ENCODE data around the gene RABEPK.
"Not testable (repeated sequence)": the region's sequence is repeated elsewhere in the genome, so short reads cannot be mapped to it uniquely, and the experiment has no call there.

Gene RABEPK, protein sequence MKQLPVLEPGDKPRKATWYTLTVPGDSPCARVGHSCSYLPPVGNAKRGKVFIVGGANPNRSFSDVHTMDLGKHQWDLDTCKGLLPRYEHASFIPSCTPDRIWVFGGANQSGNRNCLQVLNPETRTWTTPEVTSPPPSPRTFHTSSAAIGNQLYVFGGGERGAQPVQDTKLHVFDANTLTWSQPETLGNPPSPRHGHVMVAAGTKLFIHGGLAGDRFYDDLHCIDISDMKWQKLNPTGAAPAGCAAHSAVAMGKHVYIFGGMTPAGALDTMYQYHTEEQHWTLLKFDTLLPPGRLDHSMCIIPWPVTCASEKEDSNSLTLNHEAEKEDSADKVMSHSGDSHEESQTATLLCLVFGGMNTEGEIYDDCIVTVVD

GRCh38 chr9:125200216-125201047, at the start of gene RABEPK:
TSS of gene RABEPK (plus strand) at chr9:125200542. CDS start at chr9:125203014, 2,472 bp downstream.
- DNase-seq = peak; percentile 97

- DNase-seq = no peak
Observed at GRCh38 chr9:125151730-125152129, 48.6 kb upstream of the RABEPK start.

GRCh38 chr9:125153712-125154367, 46.5 kb upstream of the RABEPK start:
- DNase-seq = no peak

DNA sequence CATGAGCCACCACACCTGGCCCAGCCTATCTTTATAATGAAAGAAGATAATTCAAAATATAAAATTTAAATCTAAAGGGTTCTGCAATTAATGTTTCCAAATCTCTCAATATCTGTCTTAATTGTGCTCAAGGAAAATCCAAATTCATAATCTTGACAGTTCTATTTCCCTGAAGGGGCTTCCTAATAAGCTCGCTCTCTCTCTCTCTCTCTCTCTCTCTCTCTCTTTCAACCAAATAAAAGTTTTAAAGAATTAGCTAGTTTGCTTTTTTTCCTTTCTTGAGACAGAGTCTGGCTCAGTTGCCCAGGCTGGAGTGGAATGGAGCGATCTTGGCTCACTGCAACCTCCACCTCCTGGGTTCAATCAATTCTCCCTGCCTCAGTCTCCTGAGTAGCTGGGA, 43.8 kb upstream of the RABEPK start:
- DNase-seq = no peak

DNA sequence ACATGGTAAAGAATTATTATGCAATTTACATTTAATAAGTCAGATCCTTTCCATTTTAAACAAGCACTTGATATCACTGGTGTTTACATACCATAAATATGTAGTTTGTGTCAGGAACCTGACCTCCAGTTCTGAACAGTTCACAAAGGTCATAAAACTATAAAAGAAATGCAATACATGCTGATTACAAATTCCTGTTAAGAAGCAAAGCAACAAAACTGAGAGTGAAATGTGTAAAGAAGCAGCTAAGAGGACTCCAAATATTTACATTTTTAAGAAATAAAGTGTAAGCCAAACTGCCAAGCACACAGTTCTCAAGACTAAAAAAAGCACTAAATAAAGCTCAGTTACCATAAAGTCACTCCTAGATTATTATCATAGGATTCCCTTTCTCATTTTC, 39.6 kb upstream of the RABEPK start:
- no peak for DNase-seq

- DNase-seq = peak; percentile 33
Observed at GRCh38 chr9:125161284-125161918, 38.9 kb upstream of the RABEPK start.

DNA sequence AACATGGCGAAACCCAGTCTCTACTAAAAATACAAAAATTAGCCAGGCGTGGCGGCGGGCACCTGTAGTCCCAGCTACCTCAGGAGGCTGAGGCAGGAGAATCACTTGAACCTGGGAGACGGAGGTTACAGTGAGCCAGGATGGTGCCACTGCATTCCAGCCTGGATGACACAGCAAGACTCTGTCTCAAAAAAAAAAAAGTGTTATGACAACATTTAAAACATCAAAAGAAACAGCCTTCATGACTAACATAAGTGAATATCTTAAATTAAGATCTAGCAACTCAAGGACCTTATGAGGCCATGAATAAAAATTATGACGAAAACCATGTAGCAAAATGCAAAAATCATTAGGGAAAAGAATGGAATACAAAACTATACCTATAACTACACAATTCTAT, 37.5 kb upstream of the RABEPK start:
- DNase-seq = not testable (repeated sequence)

DNA sequence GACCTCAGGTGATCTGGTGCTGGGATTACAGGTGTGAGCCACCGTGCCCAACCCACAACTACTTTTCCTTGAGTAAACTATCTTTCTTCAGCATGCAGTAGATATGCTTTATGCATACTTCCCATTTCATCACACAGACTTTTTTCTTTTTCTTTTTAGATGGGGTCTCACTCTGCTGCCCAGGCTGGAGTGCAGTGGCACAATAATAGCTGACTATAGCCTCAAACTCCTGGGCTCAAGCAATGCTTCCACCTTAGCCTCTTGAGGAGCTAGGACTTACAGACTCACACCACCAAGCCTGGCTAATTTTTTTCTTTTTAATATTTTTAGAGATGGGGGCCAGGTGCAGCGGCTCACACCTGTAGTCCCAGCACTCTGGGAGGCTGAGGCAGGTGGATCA, 33.6 kb upstream of the RABEPK start:
- no peak for DNase-seq

- no peak for DNase-seq
Observed at GRCh38 chr9:125169895-125170294, 30.4 kb upstream of the RABEPK start.

DNA sequence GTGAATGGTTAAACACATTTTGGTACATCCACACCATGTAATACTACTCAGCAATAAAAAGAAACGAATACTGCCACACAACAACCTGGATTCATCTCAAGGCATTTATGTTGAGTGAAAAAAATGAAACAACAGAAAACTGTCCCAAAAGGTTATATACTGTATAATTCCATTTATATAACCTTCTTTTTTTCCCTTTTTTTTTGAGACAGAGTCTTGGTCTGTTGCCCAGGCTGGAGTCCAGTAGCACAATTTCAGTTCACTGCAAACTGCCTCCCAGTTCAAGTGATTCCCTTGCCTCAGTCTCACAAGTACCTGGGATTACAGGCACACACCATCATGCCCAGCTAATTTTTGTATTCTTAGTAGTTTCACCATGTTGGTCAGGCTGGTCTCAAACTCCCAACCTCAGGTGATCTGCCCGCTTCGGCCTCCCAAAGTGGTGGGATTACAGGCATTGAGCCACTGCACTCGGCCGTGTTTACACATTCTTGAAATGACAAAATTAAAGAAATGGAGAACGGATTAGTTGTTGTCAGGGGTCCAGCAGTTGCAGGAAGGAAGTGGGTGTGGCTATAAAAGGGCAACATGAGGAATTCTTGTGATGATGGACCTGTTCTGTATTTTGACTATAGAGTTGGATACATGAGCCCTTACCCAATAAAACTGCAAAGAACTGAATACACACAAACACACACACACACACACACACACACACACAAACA, 28.1 kb upstream of the RABEPK start:
- DNase-seq = peak; percentile 45

DNA sequence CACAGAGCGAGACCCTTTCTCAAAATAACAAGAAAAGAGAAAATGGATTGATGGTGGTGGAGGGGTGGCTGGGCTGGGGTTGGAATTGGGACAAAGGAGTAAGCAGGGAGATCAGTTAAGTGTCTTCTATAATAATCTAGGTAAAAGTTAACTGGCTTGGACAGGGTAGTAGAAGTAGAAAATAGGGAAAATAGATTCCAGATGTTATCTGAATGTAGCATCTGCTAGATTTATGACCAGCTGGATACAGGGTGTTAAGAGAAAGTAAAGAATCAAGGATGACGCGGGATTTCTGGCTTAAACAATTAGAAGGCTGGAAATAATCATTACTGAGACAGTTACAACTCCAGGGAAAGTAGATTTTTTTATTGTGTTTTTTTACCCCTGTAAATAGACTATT, 23.7 kb upstream of the RABEPK start:
- DNase-seq = no peak

- DNase-seq = no peak
Observed at GRCh38 chr9:125177888-125178287, 22.5 kb upstream of the RABEPK start.

- DNase-seq = not testable (repeated sequence)
Observed at GRCh38 chr9:125179776-125180175, 20.6 kb upstream of the RABEPK start.

DNA sequence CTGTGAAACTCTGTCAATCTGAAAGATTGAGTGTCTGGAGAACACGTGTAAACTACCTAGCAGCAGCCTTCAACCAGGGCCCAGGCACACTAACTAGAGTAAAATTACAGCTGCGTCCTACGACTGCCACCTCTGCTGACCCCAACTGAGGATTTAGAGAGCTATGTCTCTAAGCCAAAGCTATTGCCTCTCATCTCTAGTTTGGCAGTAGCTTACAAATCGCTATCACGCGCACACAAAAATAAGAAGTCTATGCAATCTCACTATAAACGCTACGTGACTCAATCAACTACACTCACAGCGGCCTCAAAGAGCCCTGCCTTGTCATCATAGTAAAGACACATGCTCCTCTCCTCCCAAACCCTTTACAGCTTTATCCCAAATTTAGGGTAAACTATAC, 19.5 kb upstream of the RABEPK start:
- DNase-seq = no peak

DNA sequence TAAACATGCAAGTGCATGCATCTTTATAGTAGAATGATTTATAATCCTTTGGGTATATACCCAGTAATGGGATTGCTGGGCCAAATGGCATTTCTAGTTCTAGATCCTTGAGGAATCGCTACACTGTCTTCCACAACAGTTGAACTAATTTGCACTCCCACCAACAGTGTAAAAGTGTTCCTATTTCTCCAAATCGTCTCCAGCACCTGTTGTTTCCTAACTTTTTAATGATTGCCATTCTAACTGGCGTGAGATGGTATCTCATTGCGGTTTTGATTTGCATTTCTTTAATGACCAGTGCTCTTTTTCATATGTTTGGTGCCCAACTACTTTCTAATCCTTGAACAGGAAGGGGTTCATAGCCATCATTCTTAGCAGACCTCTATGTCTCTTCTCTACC, 18.6 kb upstream of the RABEPK start:
- DNase-seq = not testable (repeated sequence)

DNA sequence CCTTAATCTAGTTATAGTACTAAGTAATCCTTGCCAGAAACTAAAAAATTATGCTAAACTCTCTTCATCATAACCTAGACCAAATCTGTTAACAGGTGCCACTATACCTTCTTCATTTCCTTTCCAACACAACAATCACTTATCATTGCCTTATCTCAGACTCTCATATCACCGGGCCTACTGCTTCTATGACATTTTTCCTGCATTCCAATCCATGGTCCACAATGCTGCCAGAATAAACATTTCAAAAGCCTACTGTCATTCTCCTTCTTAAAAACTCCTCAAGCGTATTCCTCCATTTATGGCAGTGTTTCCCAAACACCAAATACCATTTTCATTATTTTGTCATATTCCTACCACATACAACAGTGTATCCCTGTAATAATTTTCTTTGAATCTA, 17.3 kb upstream of the RABEPK start:
- no peak for DNase-seq

GRCh38 chr9:125183561-125183960, 16.8 kb upstream of the RABEPK start:
- DNase-seq = no peak

DNA sequence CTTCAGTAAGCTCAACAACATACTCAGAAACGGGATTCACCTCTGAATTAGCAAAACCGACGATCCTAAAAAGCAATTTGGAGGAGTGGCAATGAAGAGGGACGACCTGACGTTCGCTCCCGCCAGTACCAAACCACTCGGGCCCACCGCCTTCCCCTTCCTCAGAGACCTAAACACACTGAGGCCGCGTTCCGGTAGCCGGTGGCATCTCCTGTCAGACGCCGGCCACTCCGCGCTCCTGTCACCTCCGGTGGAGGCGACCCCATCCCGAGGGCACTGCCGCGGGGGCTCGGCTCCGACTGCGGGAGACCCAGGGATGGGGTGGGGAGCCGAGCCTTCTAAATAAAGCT, 11.4 kb upstream of the RABEPK start:
- DNase-seq = no peak

- peak; percentile 98 for DNase-seq
Observed at GRCh38 chr9:125189361-125190289, 10.7 kb upstream of the RABEPK start, which contains the start of gene PPP6C. TSS of gene PPP6C (minus strand) at chr9:125189803. CDS start at chr9:125189718, 85 bp downstream.

GRCh38 chr9:125190361-125190801, 10.0 kb upstream of the RABEPK start:
- DNase-seq = no peak

DNA sequence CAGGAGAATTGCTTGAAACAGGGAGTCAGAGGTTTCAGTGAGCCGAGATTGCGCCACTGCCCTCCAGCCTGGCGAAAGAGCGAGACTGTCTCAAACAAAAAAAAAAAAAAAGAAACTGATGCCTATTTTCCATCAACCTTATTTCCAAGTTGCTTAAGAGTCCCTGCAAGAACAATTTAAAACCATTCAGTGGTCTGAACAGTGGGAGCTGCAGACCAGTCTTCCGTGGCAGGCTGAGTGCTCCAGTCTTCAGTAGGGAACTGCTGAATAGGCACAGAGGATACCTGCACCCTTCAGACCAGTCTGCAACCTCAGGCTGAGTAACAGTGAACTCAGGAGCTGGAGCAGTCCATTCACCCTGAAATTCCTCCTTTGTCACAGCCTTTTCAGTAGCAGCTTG, 5.9 kb upstream of the RABEPK start:
- not testable (repeated sequence) for DNase-seq
